ENCODE measurements around the gene WWOX.

GRCh38 chr16:78128913-78129312 lies 29.5 kb downstream of the WWOX start:
- no peak for TF ChIP-seq CEBPB (IDR thresholded peaks at IDR 0.05)
- no peak for TF ChIP-seq CTCF (IDR thresholded peaks at IDR 0.05)
- no peak for TF ChIP-seq SMC3 (IDR thresholded peaks at IDR 0.05)
- no peak for TF ChIP-seq HMGXB4 (CRISPR knock-in tag; IDR thresholded peaks at IDR 0.05; ENCODE audit: borderline replicate concordance)
- no peak for TF ChIP-seq CHD2 (IDR thresholded peaks at IDR 0.05; ENCODE audit: low read length, partially characterized antibody)
- no peak for TF ChIP-seq E2F6 (IDR thresholded peaks at IDR 0.05; ENCODE audit: borderline replicate concordance, low read depth)
- no peak for TF ChIP-seq POLR2A (IDR thresholded peaks at IDR 0.05; ENCODE audit: low read length)
- TF ChIP-seq SREBF2 (IDR thresholded peaks at IDR 0.05): no peak
- TF ChIP-seq RAD21 (conservative IDR thresholded peaks at IDR 0.05 in 1 of 2, IDR thresholded peaks at IDR 0.05 in 1 of 2): no peak
- TF ChIP-seq USF2 (IDR thresholded peaks at IDR 0.05): no peak
